IPS-15b (cell line): Measurements from ENCODE around the gene LRP5.

Experiments
- H3K27me3 ChIP-seq: one replicate; pipeline ENCODE4 v1.6.1; 2013; ENCODE audit warnings: low read length; ENCODE audit not compliant: control insufficient read depth, insufficient read depth
- H3K36me3 ChIP-seq: one replicate; pipeline ENCODE4 v1.6.1; 2013; ENCODE audit warnings: low read length; ENCODE audit not compliant: control insufficient read depth, insufficient read depth
- H3K4me1 ChIP-seq: one replicate; pipeline ENCODE4 v1.6.1; 2013; ENCODE audit warnings: mild to moderate bottlenecking, low read length; ENCODE audit not compliant: control insufficient read depth, insufficient read depth
- H3K4me3 ChIP-seq: one replicate; pipeline ENCODE4 v1.5.1; 2013; ENCODE audit warnings: low read depth, low read length
- H3K9ac ChIP-seq: one replicate; pipeline ENCODE4 v1.6.1; 2013; ENCODE audit warnings: low read depth, mild to moderate bottlenecking, low read length
- H3K9me3 ChIP-seq: one replicate; pipeline ENCODE4 v1.6.1; 2013; ENCODE audit warnings: mild to moderate bottlenecking, low read length; ENCODE audit not compliant: control insufficient read depth, insufficient read depth

Gene LRP5

GRCh38 chr11:68381716-68382115 lies 69.3 kb downstream of the LRP5 start:
- no peaks in the 10 kb centered on the region for H3K27me3 ChIP-seq
- H3K9me3 ChIP-seq = no peaks in the 10 kb centered on the region
- no peak overlapping the region for H3K4me3 ChIP-seq
- H3K9ac ChIP-seq = no peak overlapping the region
- peaks cover 11% of the 10 kb centered on the region for H3K36me3 ChIP-seq
- no peaks in the 10 kb centered on the region for H3K4me1 ChIP-seq

DNA sequence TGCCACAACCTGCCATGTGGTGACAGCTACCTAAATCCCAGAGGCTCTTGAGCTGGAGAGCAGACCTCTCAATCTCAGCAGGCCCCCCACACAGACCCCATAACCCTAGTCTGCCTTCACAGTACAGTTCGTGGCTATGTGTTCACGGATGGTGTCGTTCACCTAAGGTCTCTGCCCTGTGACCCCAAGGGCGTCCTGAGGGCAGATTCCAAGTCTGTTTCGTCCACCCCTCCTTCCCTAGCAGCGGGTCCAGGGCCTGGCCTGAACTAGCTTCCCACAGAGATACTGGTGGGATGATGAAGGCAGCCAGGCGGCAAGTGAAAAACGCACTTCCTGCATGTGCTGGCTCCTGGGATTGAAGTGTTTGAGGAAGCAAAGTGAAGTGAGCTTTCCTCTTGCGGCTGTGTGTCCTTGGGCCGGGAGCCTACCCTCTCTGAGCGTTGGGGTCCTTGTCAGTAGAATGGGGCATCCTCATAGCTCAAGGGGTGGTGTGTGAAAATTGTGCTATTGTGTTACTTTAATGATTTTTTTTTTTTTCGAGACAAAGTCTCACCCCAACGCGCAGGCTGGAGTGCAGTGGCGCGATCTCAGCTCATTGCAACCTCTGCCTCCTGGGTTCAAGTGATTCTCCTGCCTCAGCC lies 70.1 kb downstream of the LRP5 start:
- Histone ChIP-seq H3K4me3 (no peak overlapping the region), H3K4me1 (no peaks in the 10 kb centered on the region), H3K36me3 (peaks cover 16% of the 10 kb centered on the region), H3K27me3 (no peaks in the 10 kb centered on the region), H3K9me3 (no peaks in the 10 kb centered on the region), H3K9ac (no peak overlapping the region)

- Histone ChIP-seq H3K27me3 (no peaks in the 10 kb centered on the region), H3K9me3 (no peaks in the 10 kb centered on the region), H3K4me1 (no peaks in the 10 kb centered on the region), H3K4me3 (no peak overlapping the region), H3K36me3 (peaks cover 21% of the 10 kb centered on the region), H3K9ac (no peak overlapping the region)
Observed at GRCh38 chr11:68383976-68384501, 71.6 kb downstream of the LRP5 start.

GRCh38 chr11:68384530-68385081 lies 72.2 kb downstream of the LRP5 start:
- H3K9me3 ChIP-seq = no peaks in the 10 kb centered on the region
- no peak overlapping the region for H3K4me3 ChIP-seq
- H3K36me3 ChIP-seq = peaks cover 21% of the 10 kb centered on the region
- no peak overlapping the region for H3K9ac ChIP-seq
- no peaks in the 10 kb centered on the region for H3K4me1 ChIP-seq
- no peaks in the 10 kb centered on the region for H3K27me3 ChIP-seq

- Histone ChIP-seq H3K36me3 (peaks cover 21% of the 10 kb centered on the region), H3K27me3 (no peaks in the 10 kb centered on the region), H3K9me3 (no peaks in the 10 kb centered on the region), H3K4me1 (no peaks in the 10 kb centered on the region), H3K4me3 (no peak overlapping the region), H3K9ac (no peak overlapping the region)
Observed at GRCh38 chr11:68385128-68385527, 72.7 kb downstream of the LRP5 start.

DNA sequence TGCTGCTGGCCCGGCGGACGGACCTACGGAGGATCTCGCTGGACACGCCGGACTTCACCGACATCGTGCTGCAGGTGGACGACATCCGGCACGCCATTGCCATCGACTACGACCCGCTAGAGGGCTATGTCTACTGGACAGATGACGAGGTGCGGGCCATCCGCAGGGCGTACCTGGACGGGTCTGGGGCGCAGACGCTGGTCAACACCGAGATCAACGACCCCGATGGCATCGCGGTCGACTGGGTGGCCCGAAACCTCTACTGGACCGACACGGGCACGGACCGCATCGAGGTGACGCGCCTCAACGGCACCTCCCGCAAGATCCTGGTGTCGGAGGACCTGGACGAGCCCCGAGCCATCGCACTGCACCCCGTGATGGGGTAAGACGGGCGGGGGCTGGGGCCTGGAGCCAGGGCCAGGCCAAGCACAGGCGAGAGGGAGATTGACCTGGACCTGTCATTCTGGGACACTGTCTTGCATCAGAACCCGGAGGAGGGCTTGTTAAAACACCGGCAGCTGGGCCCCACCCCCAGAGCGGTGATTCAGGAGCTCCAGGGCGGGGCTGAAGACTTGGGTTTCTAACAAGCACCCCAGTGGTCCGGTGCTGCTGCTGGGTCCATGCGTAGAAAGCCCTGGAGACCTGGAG lies 74.1 kb downstream of the LRP5 start:
- Histone ChIP-seq H3K9me3 (no peaks in the 10 kb centered on the region), H3K4me3 (no peak overlapping the region), H3K36me3 (peaks cover 24% of the 10 kb centered on the region), H3K4me1 (no peaks in the 10 kb centered on the region), H3K27me3 (no peaks in the 10 kb centered on the region), H3K9ac (no peak overlapping the region)

DNA sequence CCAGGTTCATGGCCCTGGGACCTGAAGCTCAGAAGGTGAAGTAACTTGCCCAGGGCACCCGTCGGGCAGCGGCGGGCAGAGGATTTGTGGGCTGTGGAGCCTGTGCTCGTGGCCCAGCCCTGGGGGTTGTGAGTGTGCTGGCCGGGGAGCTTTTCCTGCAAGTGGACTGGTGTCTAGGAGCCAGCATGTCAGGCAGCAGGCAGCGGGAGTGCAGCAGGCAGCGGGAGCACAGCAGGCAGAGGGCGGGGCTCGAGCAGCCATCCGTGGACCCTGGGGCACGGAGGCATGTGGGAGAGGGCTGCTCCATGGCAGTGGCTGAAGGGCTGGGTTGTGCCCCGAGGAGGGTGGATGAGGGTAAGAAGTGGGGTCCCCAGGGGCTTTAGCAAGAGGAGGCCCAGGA lies 75.4 kb downstream of the LRP5 start:
- H3K9me3 ChIP-seq = no peaks in the 10 kb centered on the region
- H3K36me3 ChIP-seq = peaks cover 27% of the 10 kb centered on the region
- no peak overlapping the region for H3K9ac ChIP-seq
- no peaks in the 10 kb centered on the region for H3K4me1 ChIP-seq
- no peak overlapping the region for H3K4me3 ChIP-seq
- H3K27me3 ChIP-seq = no peaks in the 10 kb centered on the region

DNA sequence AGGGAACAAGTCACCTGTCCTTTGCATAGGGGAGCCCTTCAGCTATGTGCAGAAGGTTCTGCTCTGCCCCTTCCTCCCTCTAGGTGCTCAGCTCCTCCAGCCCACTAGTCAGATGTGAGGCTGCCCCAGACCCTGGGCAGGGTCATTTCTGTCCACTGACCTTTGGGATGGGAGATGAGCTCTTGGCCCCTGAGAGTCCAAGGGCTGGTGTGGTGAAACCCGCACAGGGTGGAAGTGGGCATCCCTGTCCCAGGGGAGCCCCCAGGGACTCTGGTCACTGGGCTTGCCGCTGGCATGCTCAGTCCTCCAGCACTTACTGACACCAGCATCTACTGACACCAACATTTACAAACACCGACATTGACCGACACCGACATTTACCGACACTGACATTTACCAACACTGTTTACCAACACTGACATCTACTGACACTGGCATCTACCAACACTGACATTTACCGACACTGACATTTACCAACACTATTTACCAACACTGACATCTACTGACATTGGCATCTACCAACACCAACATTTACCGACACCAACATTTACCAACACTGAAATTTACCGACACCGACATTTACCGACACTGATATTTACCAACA lies 76.3 kb downstream of the LRP5 start:
- Histone ChIP-seq H3K9me3 (no peaks in the 10 kb centered on the region), H3K9ac (no peak overlapping the region), H3K27me3 (no peaks in the 10 kb centered on the region), H3K36me3 (peaks cover 27% of the 10 kb centered on the region), H3K4me3 (no peak overlapping the region), H3K4me1 (no peaks in the 10 kb centered on the region)

DNA sequence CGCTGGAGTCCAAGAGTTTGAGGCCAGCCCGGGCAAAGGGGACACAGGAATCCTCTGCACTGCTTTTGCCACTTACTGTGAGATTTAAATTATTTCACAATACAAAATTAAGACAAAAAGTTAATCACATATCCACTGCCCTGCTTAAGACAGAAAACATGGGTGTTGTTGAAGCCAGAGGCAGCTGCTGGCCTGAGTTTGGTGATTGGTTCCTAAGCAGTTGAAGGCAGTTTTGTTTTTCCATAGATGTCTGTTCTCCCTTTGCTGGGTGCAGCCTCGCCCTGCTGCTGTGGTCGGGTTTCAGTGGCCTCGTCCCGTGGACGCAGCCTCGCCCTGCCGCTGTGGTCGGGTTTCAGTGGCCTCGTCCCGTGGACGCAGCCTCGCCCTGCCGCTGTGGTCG lies 77.9 kb downstream of the LRP5 start:
- H3K4me1 ChIP-seq = no peaks in the 10 kb centered on the region
- H3K27me3 ChIP-seq = no peaks in the 10 kb centered on the region
- H3K4me3 ChIP-seq = no peak overlapping the region
- H3K9ac ChIP-seq = no peak overlapping the region
- peaks cover 24% of the 10 kb centered on the region for H3K36me3 ChIP-seq
- H3K9me3 ChIP-seq = no peaks in the 10 kb centered on the region

GRCh38 chr11:68392822-68393221 lies 80.4 kb downstream of the LRP5 start:
- no peak overlapping the region for H3K4me3 ChIP-seq
- peaks cover 11% of the 10 kb centered on the region for H3K36me3 ChIP-seq
- no peaks in the 10 kb centered on the region for H3K4me1 ChIP-seq
- H3K9me3 ChIP-seq = no peaks in the 10 kb centered on the region
- H3K27me3 ChIP-seq = no peaks in the 10 kb centered on the region
- H3K9ac ChIP-seq = no peak overlapping the region

DNA sequence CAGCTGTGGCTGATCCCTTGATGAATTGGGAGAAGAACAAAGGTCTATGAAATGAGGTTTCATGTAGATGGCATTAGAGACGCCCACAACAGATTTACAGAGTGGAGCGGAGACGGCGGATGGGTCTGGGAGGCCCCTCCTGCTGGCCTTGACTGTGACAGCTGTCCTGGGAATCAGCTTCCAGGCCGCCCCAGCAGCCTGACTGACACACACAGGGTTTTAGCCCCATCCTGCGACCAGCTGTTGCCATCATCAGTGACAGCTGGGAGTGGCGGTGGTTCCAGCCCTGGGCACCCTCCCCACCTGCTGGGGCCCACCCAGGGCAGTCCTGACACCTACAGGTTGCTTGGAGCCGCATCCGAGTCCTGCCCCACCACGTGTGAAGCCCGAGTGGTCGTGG lies 84.1 kb downstream of the LRP5 start:
- H3K4me1 ChIP-seq = no peaks in the 10 kb centered on the region
- no peak overlapping the region for H3K4me3 ChIP-seq
- no peaks in the 10 kb centered on the region for H3K9me3 ChIP-seq
- H3K9ac ChIP-seq = no peak overlapping the region
- no peaks in the 10 kb centered on the region for H3K27me3 ChIP-seq
- peaks cover 2% of the 10 kb centered on the region for H3K36me3 ChIP-seq

DNA sequence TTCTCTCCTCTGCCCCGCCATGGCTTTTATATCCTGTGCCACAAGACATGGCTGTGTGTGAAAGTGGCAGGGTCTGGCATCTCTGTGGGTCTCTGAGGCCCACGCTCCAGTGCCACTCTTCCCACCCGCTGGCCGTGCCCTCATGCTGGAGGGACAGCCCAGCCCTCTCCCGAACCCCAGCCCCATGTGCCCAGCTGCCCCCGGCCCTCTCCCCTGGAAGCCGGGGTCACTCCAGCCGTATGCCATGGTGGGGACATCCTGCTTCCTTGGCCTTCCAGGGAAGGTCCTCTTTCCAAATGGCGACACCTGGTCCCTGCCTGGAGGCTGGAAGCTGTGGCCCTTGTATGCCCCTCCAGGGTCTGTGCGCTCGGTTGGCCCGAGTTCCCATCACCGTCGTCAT lies 84.9 kb downstream of the LRP5 start:
- no peaks in the 10 kb centered on the region for H3K27me3 ChIP-seq
- H3K9ac ChIP-seq = no peak overlapping the region
- H3K4me1 ChIP-seq = no peaks in the 10 kb centered on the region
- H3K9me3 ChIP-seq = no peaks in the 10 kb centered on the region
- H3K36me3 ChIP-seq = no peaks in the 10 kb centered on the region
- H3K4me3 ChIP-seq = no peak overlapping the region
